ENCODE data around the gene COL13A1. TPM values are rescaled to one million over a fixed set of nuclear protein-coding genes. Genes with fewer than 3 reads are reported as not detected.

Gene COL13A1
- total RNA-seq, 1 donor from 2014 or later: 25.6 TPM

GRCh38 chr10:69965919-69966662 is 164.4 kb downstream of the COL13A1 start:
- TF ChIP-seq, protein P1, sequence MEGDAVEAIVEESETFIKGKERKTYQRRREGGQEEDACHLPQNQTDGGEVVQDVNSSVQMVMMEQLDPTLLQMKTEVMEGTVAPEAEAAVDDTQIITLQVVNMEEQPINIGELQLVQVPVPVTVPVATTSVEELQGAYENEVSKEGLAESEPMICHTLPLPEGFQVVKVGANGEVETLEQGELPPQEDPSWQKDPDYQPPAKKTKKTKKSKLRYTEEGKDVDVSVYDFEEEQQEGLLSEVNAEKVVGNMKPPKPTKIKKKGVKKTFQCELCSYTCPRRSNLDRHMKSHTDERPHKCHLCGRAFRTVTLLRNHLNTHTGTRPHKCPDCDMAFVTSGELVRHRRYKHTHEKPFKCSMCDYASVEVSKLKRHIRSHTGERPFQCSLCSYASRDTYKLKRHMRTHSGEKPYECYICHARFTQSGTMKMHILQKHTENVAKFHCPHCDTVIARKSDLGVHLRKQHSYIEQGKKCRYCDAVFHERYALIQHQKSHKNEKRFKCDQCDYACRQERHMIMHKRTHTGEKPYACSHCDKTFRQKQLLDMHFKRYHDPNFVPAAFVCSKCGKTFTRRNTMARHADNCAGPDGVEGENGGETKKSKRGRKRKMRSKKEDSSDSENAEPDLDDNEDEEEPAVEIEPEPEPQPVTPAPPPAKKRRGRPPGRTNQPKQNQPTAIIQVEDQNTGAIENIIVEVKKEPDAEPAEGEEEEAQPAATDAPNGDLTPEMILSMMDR (IDR thresholded peaks at IDR 0.05): peak; percentile 20
- H3K9me3 Mint-ChIP-seq (ENCODE audit: low read depth): no peaks in the 10 kb centered on the region
- H3K27me3 Mint-ChIP-seq (ENCODE audit: low read depth): no peaks in the 10 kb centered on the region
- H3K27ac Mint-ChIP-seq (ENCODE audit: unreplicated experiment): peak overlapping the region; percentile 35
- H3K4me1 Mint-ChIP-seq (ENCODE audit: low read depth): peaks cover 22% of the 10 kb centered on the region
- H3K4me3 Mint-ChIP-seq (ENCODE audit: unreplicated experiment): peak overlapping the region; percentile 1
- DNase-seq (ENCODE audit: low spot score): no peak
- H3K36me3 Mint-ChIP-seq (ENCODE audit: low read depth): no peaks in the 10 kb centered on the region

- Mint-ChIP-seq H3K27ac (ENCODE audit: unreplicated experiment) (no peak overlapping the region), H3K27me3 (ENCODE audit: low read depth) (no peaks in the 10 kb centered on the region), H3K4me3 (ENCODE audit: unreplicated experiment) (no peak overlapping the region), H3K36me3 (ENCODE audit: low read depth) (no peaks in the 10 kb centered on the region), H3K4me1 (ENCODE audit: low read depth) (peaks cover 18% of the 10 kb centered on the region), H3K9me3 (ENCODE audit: low read depth) (no peaks in the 10 kb centered on the region)
- DNase-seq (ENCODE audit: low spot score): no peak
- TF ChIP-seq, protein P1 (IDR thresholded peaks at IDR 0.05): peak; percentile 68
Observed at GRCh38 chr10:69968830-69969229, 167.1 kb downstream of the COL13A1 start.

DNA sequence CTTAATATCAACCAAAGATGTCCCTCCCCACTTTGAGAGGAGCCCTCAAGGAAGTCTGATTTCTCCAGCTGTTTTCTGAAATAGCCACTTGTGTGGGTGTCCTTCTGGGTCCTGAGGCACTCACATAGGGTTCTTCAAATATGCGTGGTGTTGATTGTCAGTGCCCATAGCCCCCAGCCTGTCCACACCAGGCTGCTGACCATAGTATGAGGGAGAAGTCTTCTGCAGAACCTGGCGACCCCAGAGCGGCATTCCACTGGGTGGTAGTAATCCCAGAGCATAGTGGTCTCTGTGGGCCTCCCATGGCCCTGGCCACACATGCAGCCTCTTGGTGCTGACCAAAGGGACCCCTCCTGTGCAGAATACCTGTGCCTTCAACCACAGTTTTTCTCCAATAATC is 168.3 kb downstream of the COL13A1 start:
- H3K36me3 Mint-ChIP-seq (ENCODE audit: low read depth): no peaks in the 10 kb centered on the region
- no peak overlapping the region for H3K4me3 Mint-ChIP-seq (ENCODE audit: unreplicated experiment)
- TF ChIP-seq, protein P1 (IDR thresholded peaks at IDR 0.05): no peak
- H3K4me1 Mint-ChIP-seq (ENCODE audit: low read depth): peaks cover 26% of the 10 kb centered on the region
- no peak overlapping the region for H3K27ac Mint-ChIP-seq (ENCODE audit: unreplicated experiment)
- H3K9me3 Mint-ChIP-seq (ENCODE audit: low read depth): no peaks in the 10 kb centered on the region
- no peaks in the 10 kb centered on the region for H3K27me3 Mint-ChIP-seq (ENCODE audit: low read depth)
- no peak for DNase-seq (ENCODE audit: low spot score)

GRCh38 chr10:69972981-69973397 is 171.3 kb downstream of the COL13A1 start:
- DNase-seq (ENCODE audit: low spot score): no peak
- TF ChIP-seq, protein P1 (IDR thresholded peaks at IDR 0.05): no peak
- Mint-ChIP-seq H3K9me3 (ENCODE audit: low read depth) (peaks cover 12% of the 10 kb centered on the region), H3K27me3 (ENCODE audit: low read depth) (no peaks in the 10 kb centered on the region), H3K36me3 (ENCODE audit: low read depth) (peaks cover 2% of the 10 kb centered on the region), H3K27ac (ENCODE audit: unreplicated experiment) (no peak overlapping the region), H3K4me1 (ENCODE audit: low read depth) (peaks cover 17% of the 10 kb centered on the region), H3K4me3 (ENCODE audit: unreplicated experiment) (no peak overlapping the region)

- Mint-ChIP-seq H3K36me3 (ENCODE audit: low read depth) (peaks cover 4% of the 10 kb centered on the region), H3K4me1 (ENCODE audit: low read depth) (peaks cover 17% of the 10 kb centered on the region), H3K27me3 (ENCODE audit: low read depth) (no peaks in the 10 kb centered on the region), H3K9me3 (ENCODE audit: low read depth) (peaks cover 17% of the 10 kb centered on the region), H3K4me3 (ENCODE audit: unreplicated experiment) (no peak overlapping the region), H3K27ac (ENCODE audit: unreplicated experiment) (no peak overlapping the region)
- TF ChIP-seq, protein P1 (IDR thresholded peaks at IDR 0.05): no peak
- DNase-seq (ENCODE audit: low spot score): no peak
Observed at GRCh38 chr10:69973678-69974077, 172.0 kb downstream of the COL13A1 start.

Measured in chondrocyte (in vitro differentiated cells).